Measurements from ENCODE around the gene CYP1A2. TPM values are rescaled to one million over a fixed set of nuclear protein-coding genes. Genes with fewer than 3 reads are reported as not detected.
"Not testable (repeated sequence)": the region's sequence is repeated elsewhere in the genome, so short reads cannot be mapped to it uniquely, and the experiment has no call there.

CYP1A2 gene
- polyA plus RNA-seq, 1 of the 3 experiments (the other 2 are of a cell fraction), result not detected

GRCh38 chr15:74729372-74729771, 19.3 kb upstream of the CYP1A2 start:
- DNase-seq; H2AFZ ChIP-seq (ENCODE audit: low read depth); POLR2A ChIA-PET; H3K4me1 ChIP-seq (ENCODE audit: control insufficient read depth in 1 of 2, insufficient read depth in 2 of 2, low read depth in 1 of 2, low read length in 1 of 2); H4K20me1 ChIP-seq (ENCODE audit: insufficient read depth); H3K79me2 ChIP-seq (ENCODE audit: insufficient read depth); H3K27ac ChIP-seq (ENCODE audit: low read depth in 2 of 2, low read length in 1 of 2); H3K4me3 ChIP-seq (ENCODE audit: low read depth in 2 of 2, low read length in 1 of 2); CTCF ChIA-PET; H3K9ac ChIP-seq; H3K4me2 ChIP-seq; H3K9me2 ChIP-seq; H3K9me3 ChIP-seq; H3F3A ChIP-seq (replicated peaks; ENCODE audit: insufficient read depth); H3K36me3 ChIP-seq (replicated peaks in 1 of 2; ENCODE audit: control insufficient read depth in 1 of 2, insufficient read depth in 2 of 2, low read length in 1 of 2): not testable (repeated sequence)
- 78% methylated on average over 6 of the region's 6 CpGs for WGBS (ENCODE audit: low lambda C conversion rate)
- peaks cover 47% of the 10 kb centered on the region for H3K27me3 ChIP-seq (ENCODE audit: insufficient read depth)

- H3F3A ChIP-seq (replicated peaks; ENCODE audit: insufficient read depth), result no peaks in the 10 kb centered on the region
- 69% methylated on average over 7 of the region's 7 CpGs for WGBS (ENCODE audit: low lambda C conversion rate)
- no peak overlapping the region for H3K4me3 ChIP-seq (ENCODE audit: low read depth in 2 of 2, low read length in 1 of 2)
- H3K4me2 ChIP-seq, result no peak overlapping the region
- H3K9me3 ChIP-seq, result no peaks in the 10 kb centered on the region
- no peak for TF ChIP-seq SMC3 (IDR thresholded peaks at IDR 0.05; ENCODE audit: low read depth, low read length)
- TF ChIP-seq, protein P1, sequence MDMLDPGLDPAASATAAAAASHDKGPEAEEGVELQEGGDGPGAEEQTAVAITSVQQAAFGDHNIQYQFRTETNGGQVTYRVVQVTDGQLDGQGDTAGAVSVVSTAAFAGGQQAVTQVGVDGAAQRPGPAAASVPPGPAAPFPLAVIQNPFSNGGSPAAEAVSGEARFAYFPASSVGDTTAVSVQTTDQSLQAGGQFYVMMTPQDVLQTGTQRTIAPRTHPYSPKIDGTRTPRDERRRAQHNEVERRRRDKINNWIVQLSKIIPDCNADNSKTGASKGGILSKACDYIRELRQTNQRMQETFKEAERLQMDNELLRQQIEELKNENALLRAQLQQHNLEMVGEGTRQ (IDR thresholded peaks at IDR 0.05; ENCODE audit: borderline replicate concordance, low read depth, low read length), result no peak
- no peak for TF ChIP-seq FOXJ3 (CRISPR knock-in tag; IDR thresholded peaks at IDR 0.05)
- no peak for TF ChIP-seq TCF12 (IDR thresholded peaks at IDR 0.05)
- TF ChIP-seq CHD2 (IDR thresholded peaks at IDR 0.05; ENCODE audit: low read length, partially characterized antibody), result no peak
- no peak for TF ChIP-seq EZH2phosphoT487 (IDR thresholded peaks at IDR 0.05; ENCODE audit: borderline replicate concordance, low read depth)
- TF ChIP-seq, protein P2, sequence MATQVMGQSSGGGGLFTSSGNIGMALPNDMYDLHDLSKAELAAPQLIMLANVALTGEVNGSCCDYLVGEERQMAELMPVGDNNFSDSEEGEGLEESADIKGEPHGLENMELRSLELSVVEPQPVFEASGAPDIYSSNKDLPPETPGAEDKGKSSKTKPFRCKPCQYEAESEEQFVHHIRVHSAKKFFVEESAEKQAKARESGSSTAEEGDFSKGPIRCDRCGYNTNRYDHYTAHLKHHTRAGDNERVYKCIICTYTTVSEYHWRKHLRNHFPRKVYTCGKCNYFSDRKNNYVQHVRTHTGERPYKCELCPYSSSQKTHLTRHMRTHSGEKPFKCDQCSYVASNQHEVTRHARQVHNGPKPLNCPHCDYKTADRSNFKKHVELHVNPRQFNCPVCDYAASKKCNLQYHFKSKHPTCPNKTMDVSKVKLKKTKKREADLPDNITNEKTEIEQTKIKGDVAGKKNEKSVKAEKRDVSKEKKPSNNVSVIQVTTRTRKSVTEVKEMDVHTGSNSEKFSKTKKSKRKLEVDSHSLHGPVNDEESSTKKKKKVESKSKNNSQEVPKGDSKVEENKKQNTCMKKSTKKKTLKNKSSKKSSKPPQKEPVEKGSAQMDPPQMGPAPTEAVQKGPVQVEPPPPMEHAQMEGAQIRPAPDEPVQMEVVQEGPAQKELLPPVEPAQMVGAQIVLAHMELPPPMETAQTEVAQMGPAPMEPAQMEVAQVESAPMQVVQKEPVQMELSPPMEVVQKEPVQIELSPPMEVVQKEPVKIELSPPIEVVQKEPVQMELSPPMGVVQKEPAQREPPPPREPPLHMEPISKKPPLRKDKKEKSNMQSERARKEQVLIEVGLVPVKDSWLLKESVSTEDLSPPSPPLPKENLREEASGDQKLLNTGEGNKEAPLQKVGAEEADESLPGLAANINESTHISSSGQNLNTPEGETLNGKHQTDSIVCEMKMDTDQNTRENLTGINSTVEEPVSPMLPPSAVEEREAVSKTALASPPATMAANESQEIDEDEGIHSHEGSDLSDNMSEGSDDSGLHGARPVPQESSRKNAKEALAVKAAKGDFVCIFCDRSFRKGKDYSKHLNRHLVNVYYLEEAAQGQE (IDR thresholded peaks at IDR 0.05; ENCODE audit: low read depth, low read length), result no peak
- TF ChIP-seq GATA2 (CRISPR knock-in tag; IDR thresholded peaks at IDR 0.05), result no peak
- no peak for TF ChIP-seq FOSL2 (IDR thresholded peaks at IDR 0.05; ENCODE audit: borderline replicate concordance, low read depth)
- TF ChIP-seq TAF1 (IDR thresholded peaks at IDR 0.05; ENCODE audit: borderline replicate concordance, low read depth, low read length), result no peak
- no peak for TF ChIP-seq NFIC (IDR thresholded peaks at IDR 0.05; ENCODE audit: borderline replicate concordance)
- TF ChIP-seq, protein P3, sequence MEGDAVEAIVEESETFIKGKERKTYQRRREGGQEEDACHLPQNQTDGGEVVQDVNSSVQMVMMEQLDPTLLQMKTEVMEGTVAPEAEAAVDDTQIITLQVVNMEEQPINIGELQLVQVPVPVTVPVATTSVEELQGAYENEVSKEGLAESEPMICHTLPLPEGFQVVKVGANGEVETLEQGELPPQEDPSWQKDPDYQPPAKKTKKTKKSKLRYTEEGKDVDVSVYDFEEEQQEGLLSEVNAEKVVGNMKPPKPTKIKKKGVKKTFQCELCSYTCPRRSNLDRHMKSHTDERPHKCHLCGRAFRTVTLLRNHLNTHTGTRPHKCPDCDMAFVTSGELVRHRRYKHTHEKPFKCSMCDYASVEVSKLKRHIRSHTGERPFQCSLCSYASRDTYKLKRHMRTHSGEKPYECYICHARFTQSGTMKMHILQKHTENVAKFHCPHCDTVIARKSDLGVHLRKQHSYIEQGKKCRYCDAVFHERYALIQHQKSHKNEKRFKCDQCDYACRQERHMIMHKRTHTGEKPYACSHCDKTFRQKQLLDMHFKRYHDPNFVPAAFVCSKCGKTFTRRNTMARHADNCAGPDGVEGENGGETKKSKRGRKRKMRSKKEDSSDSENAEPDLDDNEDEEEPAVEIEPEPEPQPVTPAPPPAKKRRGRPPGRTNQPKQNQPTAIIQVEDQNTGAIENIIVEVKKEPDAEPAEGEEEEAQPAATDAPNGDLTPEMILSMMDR (IDR thresholded peaks at IDR 0.05), result no peak
- no peak for TF ChIP-seq RAD21 (IDR thresholded peaks at IDR 0.05; ENCODE audit: low read length)
- no peak for DNase-seq
- no peaks in the 10 kb centered on the region for H3K9me2 ChIP-seq
- H3K36me3 ChIP-seq (replicated peaks in 1 of 2; ENCODE audit: control insufficient read depth in 1 of 2, insufficient read depth in 2 of 2, low read length in 1 of 2), result no peaks in the 10 kb centered on the region
- peaks cover 52% of the 10 kb centered on the region for H3K27me3 ChIP-seq (ENCODE audit: insufficient read depth)
- H3K4me1 ChIP-seq (ENCODE audit: control insufficient read depth in 1 of 2, insufficient read depth in 2 of 2, low read depth in 1 of 2, low read length in 1 of 2), result peaks cover 0 to 5% of the 10 kb centered on the region in 2 experiments; a peak in 1 of 4 replicates
- no peak overlapping the region for H3K9ac ChIP-seq
- ChIA-PET POLR2A (no interaction called here), CTCF (interaction anchor here (1.4 kb wide), 1 partner anchor 99 kb away, joined by 4 read pairs; no protein-coding TSS in a partner anchor)
- H3K79me2 ChIP-seq (ENCODE audit: insufficient read depth), result no peaks in the 10 kb centered on the region
- H3K27ac ChIP-seq (ENCODE audit: low read depth in 2 of 2, low read length in 1 of 2), result no peak overlapping the region
- H2AFZ ChIP-seq (ENCODE audit: low read depth), result no peak overlapping the region
- H4K20me1 ChIP-seq (ENCODE audit: insufficient read depth), result no peaks in the 10 kb centered on the region
Measured at GRCh38 chr15:74730619-74731316, 17.9 kb upstream of the CYP1A2 start.

All from SK-N-SH (cell line).